GM21447 (cell line): ENCODE results near the gene ADSS1.

Experiments
- ATAC-seq: cut with Tn5 transposase; IDR thresholded peaks from one replicate; pipeline ENCODE4 v1.9.1; 2021; ENCODE audit not compliant: unreplicated experiment

Gene ADSS1

GRCh38 chr14:104723651-104724406 is at the start of gene ADSS1:
Gene ADSS1 (plus strand): TSS chr14:104724229. CDS start chr14:104724271, 42 bp downstream.
- no peak for ATAC-seq

- no peak for ATAC-seq
These were observed 48.6 kb upstream of the ADSS1 start for GRCh38 chr14:104675447-104675846.

- ATAC-seq = no peak
These were observed 47.8 kb upstream of the ADSS1 start for GRCh38 chr14:104676130-104676693.

GRCh38 chr14:104676694-104677511 is 47.1 kb upstream of the ADSS1 start:
- peak; percentile 24 for ATAC-seq

- peak; percentile 44 for ATAC-seq
These were observed 46.3 kb upstream of the ADSS1 start for GRCh38 chr14:104677512-104678332.

GRCh38 chr14:104678346-104678745 is 45.7 kb upstream of the ADSS1 start:
- no peak for ATAC-seq

GRCh38 chr14:104678901-104679705 is 44.9 kb upstream of the ADSS1 start:
- ATAC-seq = no peak

GRCh38 chr14:104680056-104680805 is 43.8 kb upstream of the ADSS1 start:
- ATAC-seq = no peak

- ATAC-seq = peak; percentile 41
These were observed 43.0 kb upstream of the ADSS1 start for GRCh38 chr14:104680806-104681688.

GRCh38 chr14:104681689-104682074 is 42.3 kb upstream of the ADSS1 start:
- no peak for ATAC-seq

- ATAC-seq = no peak
These were observed 41.9 kb upstream of the ADSS1 start for GRCh38 chr14:104682107-104682593.

- no peak for ATAC-seq
These were observed 40.2 kb upstream of the ADSS1 start for GRCh38 chr14:104683653-104684448.

GRCh38 chr14:104684449-104684821 is 39.6 kb upstream of the ADSS1 start:
- no peak for ATAC-seq

- ATAC-seq = no peak
These were observed 38.6 kb upstream of the ADSS1 start for GRCh38 chr14:104685216-104685997.

- no peak for ATAC-seq
These were observed 37.9 kb upstream of the ADSS1 start for GRCh38 chr14:104685998-104686610.
